HFF-Myc (cell line): ENCODE data around the gene KCNT1.
"Not testable (repeated sequence)": the region's sequence is repeated elsewhere in the genome, so short reads cannot be mapped to it uniquely, and the experiment has no call there.

Experiments
- DNase-seq: peaks from one replicate; pipeline ENCODE4 v3.0.0-alpha.2; 2011; ENCODE audit warnings: low read depth; ENCODE audit errors: extremely low read depth
- H3K4me3 ChIP-seq: replicated peaks from 2 replicates; pipeline ENCODE4 v1.5.1; 2011; ENCODE audit warnings: low read depth, mild to moderate bottlenecking, control low read depth, low read length
- TF ChIP-seq, protein P1 (sequence below): IDR thresholded peaks from 2 replicates; pipeline ENCODE4 v1.5.1; 2012; ENCODE audit warnings: mild to moderate bottlenecking, low read depth, low read length, control low read depth; ENCODE audit errors: missing control alignments

Gene KCNT1

DNA sequence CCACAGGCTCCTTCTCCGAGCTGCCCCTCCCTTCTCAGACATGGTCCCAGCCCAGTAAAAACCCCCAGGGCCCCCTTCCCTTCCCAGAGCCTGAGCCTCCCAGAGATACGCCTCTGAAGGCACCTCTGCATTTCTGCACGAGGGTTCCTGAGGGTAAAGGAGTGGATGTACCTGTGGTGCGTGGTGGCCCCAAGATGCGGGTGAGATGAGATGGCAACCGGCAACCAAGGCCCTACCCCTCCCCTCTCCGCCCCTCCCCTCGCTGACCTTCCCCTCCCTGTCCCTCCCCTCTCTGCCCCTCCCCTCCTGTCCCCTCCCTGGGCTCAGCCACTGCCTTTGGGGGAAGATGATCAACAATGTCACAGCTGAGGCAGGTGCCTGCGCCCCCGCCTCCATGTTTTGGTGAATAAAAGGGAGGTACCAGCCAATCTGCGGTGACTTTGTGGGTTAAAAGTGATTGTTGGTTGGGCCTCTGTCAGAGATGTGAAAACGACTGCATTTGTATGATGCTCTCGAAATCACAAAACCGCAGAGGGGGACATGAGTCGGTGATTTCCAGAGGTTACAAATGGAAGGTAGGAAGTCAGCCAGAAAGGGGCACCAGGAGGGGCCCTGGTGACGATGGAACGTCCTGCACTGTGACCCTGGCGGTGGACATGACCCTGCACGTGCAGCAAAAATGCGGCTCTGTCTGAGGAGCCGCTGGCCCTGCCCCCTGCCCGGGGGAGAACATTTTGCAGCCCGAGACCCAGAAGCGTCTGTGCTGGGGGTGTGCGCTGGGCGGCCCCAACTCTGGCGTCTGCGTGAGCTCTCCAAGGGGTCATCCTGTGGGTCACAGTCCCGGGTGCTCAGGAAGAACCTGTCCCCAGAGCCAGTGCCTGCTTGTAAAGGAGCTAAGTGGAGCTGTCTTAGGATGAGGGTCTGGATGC, 35.2 kb upstream of the KCNT1 start:
- TF ChIP-seq, protein P1, sequence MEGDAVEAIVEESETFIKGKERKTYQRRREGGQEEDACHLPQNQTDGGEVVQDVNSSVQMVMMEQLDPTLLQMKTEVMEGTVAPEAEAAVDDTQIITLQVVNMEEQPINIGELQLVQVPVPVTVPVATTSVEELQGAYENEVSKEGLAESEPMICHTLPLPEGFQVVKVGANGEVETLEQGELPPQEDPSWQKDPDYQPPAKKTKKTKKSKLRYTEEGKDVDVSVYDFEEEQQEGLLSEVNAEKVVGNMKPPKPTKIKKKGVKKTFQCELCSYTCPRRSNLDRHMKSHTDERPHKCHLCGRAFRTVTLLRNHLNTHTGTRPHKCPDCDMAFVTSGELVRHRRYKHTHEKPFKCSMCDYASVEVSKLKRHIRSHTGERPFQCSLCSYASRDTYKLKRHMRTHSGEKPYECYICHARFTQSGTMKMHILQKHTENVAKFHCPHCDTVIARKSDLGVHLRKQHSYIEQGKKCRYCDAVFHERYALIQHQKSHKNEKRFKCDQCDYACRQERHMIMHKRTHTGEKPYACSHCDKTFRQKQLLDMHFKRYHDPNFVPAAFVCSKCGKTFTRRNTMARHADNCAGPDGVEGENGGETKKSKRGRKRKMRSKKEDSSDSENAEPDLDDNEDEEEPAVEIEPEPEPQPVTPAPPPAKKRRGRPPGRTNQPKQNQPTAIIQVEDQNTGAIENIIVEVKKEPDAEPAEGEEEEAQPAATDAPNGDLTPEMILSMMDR: no peak
- no peak for DNase-seq
- no peak overlapping the region for H3K4me3 ChIP-seq

- H3K4me3 ChIP-seq: no peak overlapping the region
- TF ChIP-seq, protein P1: no peak
- DNase-seq: no peak
Observed at GRCh38 chr9:135667463-135668001, 34.5 kb upstream of the KCNT1 start.

DNA sequence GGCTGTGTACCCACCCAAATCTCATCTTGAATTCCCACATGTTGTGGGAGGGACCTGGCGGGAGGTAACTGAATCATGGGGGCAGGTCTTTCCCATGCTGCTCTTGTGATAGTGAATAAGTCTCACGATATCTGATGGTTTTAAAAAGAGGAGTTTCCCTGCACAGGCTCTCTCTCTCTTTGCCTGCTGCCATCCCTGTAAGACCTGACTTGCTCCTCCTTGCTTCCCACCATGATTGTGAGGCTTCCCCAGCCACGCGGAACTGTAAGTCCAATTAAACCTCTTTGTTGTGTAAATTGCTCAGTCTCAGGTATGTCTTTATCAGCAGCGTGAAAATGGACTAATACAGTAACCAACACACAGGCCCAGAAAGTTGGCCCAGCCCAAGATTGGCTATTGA, 33.0 kb upstream of the KCNT1 start:
- not testable (repeated sequence) for DNase-seq, H3K4me3 ChIP-seq

DNA sequence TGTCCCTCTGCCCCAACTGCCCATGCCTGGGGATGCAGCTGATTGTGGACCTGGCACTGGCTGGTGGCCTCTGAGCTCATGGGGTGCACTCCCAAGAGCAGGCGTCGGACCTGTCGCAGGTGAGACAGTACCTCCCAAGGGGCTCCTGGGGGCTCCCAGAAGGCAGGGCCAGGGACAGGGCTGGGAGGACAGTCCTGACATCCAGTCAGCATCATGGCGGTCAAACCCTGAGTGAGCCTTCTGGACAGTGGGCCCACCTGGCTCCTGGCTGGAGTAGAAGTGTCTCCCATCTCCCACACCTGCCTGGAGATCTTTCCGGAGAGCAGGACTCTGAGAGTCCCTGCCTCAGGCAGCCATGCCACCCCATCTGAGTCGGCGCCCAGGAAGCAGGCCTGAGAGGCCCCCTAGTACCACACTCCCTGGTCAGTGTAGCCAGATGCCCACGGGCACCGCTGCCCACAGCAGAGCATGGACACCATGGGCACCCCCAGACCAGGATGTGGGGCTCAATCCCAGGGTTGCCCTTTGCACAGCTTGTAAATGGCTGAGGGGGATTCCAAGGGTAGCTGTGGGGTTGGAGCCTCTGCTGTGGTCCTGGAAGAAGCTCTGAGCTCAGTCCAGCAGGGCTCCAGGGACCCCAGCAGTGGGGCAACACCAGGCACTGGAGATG, 32.2 kb upstream of the KCNT1 start:
- TF ChIP-seq, protein P1: no peak
- no peak for DNase-seq
- no peak overlapping the region for H3K4me3 ChIP-seq

GRCh38 chr9:135670721-135671590, 31.0 kb upstream of the KCNT1 start:
- DNase-seq: no peak
- TF ChIP-seq, protein P1: no peak
- H3K4me3 ChIP-seq: no peak overlapping the region

GRCh38 chr9:135671591-135672041, 30.4 kb upstream of the KCNT1 start:
- no peak overlapping the region for H3K4me3 ChIP-seq
- TF ChIP-seq, protein P1: no peak
- DNase-seq: no peak

DNA sequence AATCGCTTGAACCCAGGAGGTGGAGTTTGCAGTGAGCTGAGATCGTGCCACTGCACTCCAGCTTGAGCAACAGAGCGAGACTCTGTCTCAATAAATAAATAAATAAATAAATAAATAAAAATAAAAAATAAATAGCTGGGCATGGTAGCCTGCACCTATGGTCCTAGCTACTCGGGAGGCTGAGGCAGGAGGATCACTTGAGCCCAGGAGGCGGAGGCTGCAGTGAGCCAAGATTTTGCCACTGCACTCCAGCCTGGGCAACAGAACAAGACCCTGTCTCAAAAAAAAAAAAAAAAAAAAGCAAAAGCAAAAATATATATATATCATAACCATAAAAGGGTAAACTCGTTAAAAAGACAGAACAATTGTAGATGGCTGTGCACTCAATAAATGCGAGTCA, 29.2 kb upstream of the KCNT1 start:
- DNase-seq, H3K4me3 ChIP-seq: not testable (repeated sequence)
